ENCODE data around the gene LIN52. TPM values are rescaled to one million over a fixed set of nuclear protein-coding genes. Genes with fewer than 3 reads are reported as not detected.

LIN52 gene
- total RNA-seq, 1 donor, result 10.0 TPM

DNA sequence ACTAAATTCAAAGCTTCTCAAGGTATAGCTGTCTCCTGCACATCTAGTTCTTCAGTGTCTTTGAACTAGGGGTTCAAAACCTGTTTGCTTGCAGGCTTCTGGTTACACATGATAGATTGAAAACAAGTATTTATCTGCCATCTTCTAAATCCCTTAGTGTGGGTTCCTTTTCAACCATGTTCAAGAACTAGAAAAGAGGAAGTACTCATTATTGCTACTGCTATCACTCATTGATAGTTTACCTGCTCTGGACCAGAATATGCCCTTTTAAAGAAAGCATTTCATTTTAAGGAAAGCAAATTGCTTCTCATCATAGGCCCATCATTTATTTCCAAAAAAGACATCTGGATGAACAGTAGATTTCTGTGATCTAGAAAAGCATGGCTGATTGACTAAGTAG lies 117.4 kb downstream of the LIN52 start:
- TF ChIP-seq, protein P1, sequence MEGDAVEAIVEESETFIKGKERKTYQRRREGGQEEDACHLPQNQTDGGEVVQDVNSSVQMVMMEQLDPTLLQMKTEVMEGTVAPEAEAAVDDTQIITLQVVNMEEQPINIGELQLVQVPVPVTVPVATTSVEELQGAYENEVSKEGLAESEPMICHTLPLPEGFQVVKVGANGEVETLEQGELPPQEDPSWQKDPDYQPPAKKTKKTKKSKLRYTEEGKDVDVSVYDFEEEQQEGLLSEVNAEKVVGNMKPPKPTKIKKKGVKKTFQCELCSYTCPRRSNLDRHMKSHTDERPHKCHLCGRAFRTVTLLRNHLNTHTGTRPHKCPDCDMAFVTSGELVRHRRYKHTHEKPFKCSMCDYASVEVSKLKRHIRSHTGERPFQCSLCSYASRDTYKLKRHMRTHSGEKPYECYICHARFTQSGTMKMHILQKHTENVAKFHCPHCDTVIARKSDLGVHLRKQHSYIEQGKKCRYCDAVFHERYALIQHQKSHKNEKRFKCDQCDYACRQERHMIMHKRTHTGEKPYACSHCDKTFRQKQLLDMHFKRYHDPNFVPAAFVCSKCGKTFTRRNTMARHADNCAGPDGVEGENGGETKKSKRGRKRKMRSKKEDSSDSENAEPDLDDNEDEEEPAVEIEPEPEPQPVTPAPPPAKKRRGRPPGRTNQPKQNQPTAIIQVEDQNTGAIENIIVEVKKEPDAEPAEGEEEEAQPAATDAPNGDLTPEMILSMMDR (IDR thresholded peaks at IDR 0.05; ENCODE audit: insufficient read depth, low read length), result no peak
- DNase-seq (ENCODE audit: low read depth), result no peak
- H3K4me3 ChIP-seq (ENCODE audit: low read depth, low read length), result no peak overlapping the region

GRCh38 chr14:74203639-74204038 lies 118.9 kb downstream of the LIN52 start:
- no peak for DNase-seq (ENCODE audit: low read depth)
- no peak overlapping the region for H3K4me3 ChIP-seq (ENCODE audit: low read depth, low read length)
- TF ChIP-seq, protein P1 (IDR thresholded peaks at IDR 0.05; ENCODE audit: insufficient read depth, low read length), result no peak

DNA sequence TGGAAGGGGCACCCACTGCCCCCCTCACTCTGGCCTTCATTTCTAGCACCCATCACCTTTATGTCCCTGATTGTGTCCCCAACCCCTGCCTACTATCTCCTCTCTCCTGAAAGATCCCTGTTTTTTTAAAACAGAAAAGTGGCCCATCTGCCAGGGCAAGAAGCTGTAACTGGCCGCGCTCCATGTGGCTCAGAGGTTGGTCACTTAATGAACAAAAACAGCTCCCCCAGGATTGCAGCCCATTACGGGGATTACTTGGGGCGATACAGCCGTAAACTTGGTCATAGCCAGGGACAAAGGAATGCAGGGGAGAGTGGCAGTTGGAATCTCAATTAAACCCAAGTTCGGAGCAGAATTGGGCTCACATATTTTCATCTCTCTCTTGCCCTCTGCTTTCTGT lies 119.7 kb downstream of the LIN52 start:
- TF ChIP-seq, protein P1 (IDR thresholded peaks at IDR 0.05; ENCODE audit: insufficient read depth, low read length), result no peak
- H3K4me3 ChIP-seq (ENCODE audit: low read depth, low read length), result no peak overlapping the region
- no peak for DNase-seq (ENCODE audit: low read depth)

DNA sequence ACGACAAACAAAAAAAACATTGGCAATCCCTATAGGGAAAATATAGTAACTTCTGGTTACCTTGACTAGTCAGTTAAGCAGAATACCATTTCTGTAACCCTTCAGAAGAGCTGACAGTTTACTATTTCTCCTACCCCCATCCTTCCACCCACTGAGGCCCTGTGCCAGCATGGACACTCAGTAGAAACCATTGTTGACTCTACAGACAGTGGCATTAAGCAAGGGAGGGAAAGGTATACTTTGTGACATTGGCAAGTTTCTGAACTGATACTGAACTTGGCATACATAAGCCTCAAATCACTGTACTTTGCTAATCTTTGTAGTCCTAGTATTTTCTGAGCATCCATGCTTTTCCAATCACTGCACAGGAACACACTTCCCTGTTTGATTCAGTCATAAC lies 121.1 kb downstream of the LIN52 start:
- H3K4me3 ChIP-seq (ENCODE audit: low read depth, low read length), result no peak overlapping the region
- TF ChIP-seq, protein P1 (IDR thresholded peaks at IDR 0.05; ENCODE audit: insufficient read depth, low read length), result no peak
- no peak for DNase-seq (ENCODE audit: low read depth)

DNA sequence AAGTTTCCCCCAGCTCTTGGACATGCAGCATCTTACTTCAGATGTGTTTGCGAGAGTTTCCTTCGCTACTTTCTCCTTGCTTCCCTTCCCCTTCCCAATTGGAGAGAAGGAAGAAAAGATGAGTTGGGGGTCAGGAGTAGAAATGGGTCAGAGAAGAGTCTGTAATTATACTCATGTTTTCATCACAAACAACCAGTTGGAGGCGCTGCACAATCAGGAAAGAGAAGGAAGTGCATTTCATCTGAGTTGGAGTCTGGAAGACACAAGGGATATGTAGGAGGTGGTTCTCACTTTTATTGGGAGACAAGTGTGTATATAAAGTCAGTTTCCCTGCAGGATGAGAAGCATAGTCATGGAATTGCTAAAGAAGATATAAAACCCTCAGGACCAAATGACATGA lies 123.2 kb downstream of the LIN52 start:
- DNase-seq (ENCODE audit: low read depth), result no peak
- H3K4me3 ChIP-seq (ENCODE audit: low read depth, low read length), result no peak overlapping the region
- TF ChIP-seq, protein P1 (IDR thresholded peaks at IDR 0.05; ENCODE audit: insufficient read depth, low read length), result no peak

GRCh38 chr14:74208642-74209041 lies 123.9 kb downstream of the LIN52 start:
- DNase-seq (ENCODE audit: low read depth), result no peak
- TF ChIP-seq, protein P1 (IDR thresholded peaks at IDR 0.05; ENCODE audit: insufficient read depth, low read length), result no peak
- H3K4me3 ChIP-seq (ENCODE audit: low read depth, low read length), result no peak overlapping the region

DNA sequence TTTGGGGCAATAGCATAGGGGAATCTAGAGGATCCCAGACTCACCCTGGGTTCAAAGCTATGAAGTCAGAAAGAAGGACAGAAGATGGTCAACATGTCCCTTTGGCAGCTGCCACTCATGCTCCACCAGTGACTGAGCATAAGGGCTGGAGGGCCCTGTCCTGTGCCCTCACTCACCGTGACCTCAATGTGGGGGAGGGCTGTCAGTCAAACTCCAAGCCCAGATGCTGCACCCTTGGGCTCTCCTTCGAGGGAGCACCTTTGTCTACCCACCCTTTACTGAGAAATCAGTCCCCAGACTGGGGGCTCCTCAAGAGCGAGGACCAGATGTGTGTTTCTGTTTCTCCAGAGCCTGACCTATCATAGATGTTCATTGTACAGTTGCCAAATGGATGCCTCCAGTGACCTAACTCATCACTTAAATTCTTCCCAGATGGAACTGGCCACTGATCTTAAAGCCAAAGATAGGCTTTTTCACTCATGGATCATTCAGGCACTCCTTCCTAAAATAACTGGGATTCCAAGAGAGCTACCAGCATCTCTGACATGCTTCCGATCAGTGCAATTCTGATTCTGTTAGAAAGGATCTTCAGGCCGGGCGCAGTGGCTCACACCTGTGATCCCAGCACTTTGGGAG lies 127.3 kb downstream of the LIN52 start:
- TF ChIP-seq, protein P1 (IDR thresholded peaks at IDR 0.05; ENCODE audit: insufficient read depth, low read length), result no peak
- H3K4me3 ChIP-seq (ENCODE audit: low read depth, low read length), result no peak overlapping the region
- no peak for DNase-seq (ENCODE audit: low read depth)
